ENCODE measurements around the gene POU4F2.

DNA sequence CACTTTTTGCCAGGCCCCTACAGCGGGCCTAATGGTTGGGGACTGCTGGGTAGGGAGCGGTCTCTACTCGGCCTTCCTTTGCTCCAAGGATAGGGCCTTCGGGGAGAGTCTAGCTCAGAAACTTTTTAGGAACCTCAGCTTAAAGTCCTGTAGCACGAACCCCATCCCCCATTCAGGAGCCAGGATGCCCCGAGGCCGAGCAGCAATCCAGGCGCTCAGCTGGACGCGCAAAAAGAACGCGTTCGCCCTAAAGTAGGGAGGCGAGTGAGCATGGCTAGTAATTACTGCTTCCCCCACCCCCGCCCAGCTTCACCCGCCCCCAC is 9.7 kb downstream of the POU4F2 start:
- TF ChIP-seq EZH2phosphoT487 (conservative IDR thresholded peaks at IDR 0.05; ENCODE audit: low read length) (no peak), CTCF (IDR thresholded peaks at IDR 0.05; ENCODE audit: insufficient read depth, low read length, poor library complexity, severe bottlenecking) (no peak)

Measured in SU-DHL-6 (cell line).